HG02763 (cell line): Measurements from ENCODE around the gene MOK.

Experiments
- ATAC-seq: cut with Tn5 transposase; IDR thresholded peaks from one replicate; pipeline ENCODE4 v1.9.1; 2021; ENCODE audit warnings: mild to moderate bottlenecking, moderate library complexity; ENCODE audit not compliant: unreplicated experiment

The MOK gene

GRCh38 chr14:102184316-102185035, 120.5 kb downstream of the MOK start:
- ATAC-seq, result no peak

- no peak for ATAC-seq
Observed at GRCh38 chr14:102183886-102184285, 121.1 kb downstream of the MOK start.

GRCh38 chr14:102182936-102183619, 121.9 kb downstream of the MOK start:
- ATAC-seq, result no peak

DNA sequence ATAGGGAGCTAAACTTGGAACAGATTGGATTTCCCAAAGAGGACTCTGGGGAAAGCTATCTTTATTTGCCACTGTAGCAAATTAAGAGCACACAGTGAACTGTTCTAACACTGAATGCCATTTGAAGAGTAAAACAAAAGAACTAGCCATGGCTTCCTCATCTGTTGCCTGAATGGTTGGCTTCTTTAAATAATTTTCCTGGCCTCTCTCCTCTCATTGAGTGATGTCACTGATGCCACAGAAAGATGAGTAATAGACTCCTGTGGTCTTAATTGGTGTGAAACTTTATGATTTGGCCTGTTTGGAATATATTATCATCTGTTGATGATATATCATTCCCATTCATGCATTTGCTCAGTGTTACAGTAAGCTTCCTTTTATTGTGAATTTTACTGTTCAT, 122.8 kb downstream of the MOK start:
- ATAC-seq, result no peak

- ATAC-seq, result no peak
Observed at GRCh38 chr14:102181187-102181586, 123.8 kb downstream of the MOK start.

- no peak for ATAC-seq
Observed at GRCh38 chr14:102180248-102180998, 124.5 kb downstream of the MOK start.
